Stimulated activated CD8-positive, alpha-beta memory T cell treated with anti-CD3 and anti-CD28 coated beads, Interleukin-4, amount 100 ng/mL, for 1 hour (primary cell): ENCODE measurements around the gene PIGBOS1.
"Not testable (repeated sequence)": the region's sequence is repeated elsewhere in the genome, so short reads cannot be mapped to it uniquely, and the experiment has no call there.

Experiments used
- DNase-seq, 2 donors: peaks; one replicate each; pipeline ENCODE4 v3.0.0-alpha.2; 2020; ENCODE audit warnings: low read depth in 2 of 2, low spot score in 1 of 2

Gene PIGBOS1

GRCh38 chr15:55297315-55297714, 21.6 kb downstream of the PIGBOS1 start:
- DNase-seq: no peak

GRCh38 chr15:55290528-55291057, 28.3 kb downstream of the PIGBOS1 start:
- peak in 1 of 2 donors; percentile 73 for DNase-seq

GRCh38 chr15:55289746-55290527, 29.0 kb downstream of the PIGBOS1 start, which contains the start of gene RAB27A:
TSS of gene RAB27A (minus strand) at chr15:55289813. CDS start at chr15:55234934, 54,879 bp downstream.
- peak in 1 of 2 donors; percentile 65 for DNase-seq

DNA sequence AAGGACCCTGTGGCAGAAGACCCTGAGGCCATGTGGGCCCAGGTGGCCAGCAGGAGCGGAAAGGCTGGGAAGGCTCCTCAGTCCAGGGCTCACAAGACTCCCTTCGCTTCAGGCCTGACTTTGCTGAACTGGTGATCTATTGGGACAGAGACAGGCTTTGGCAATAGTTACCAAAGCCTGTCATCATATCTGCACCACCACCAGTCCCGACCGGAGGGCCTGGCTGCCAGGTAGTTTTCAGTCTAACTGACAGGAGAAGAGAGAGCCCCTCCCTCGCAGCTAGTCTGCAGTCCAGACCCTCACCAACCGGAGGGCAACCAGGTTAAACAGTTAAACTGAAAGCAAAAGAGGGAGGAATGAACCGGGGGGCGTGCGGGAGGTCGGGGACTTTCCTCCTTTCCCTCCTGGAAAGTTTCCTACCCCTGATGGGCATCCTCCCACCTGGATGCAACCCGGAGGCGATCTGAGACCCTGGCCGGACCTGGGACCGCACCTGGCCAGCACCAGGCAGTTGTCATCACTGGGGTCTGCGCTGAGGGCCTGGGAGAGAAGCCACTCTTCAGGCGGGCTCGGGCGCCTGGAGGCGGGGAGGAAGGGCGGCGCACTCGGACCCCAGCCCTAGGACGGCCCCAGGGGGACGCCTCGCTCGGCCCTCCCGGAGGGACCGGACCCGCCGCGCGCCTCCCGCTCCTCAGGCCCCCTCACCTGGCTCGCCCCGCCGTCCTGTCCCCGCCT, 29.7 kb downstream of the PIGBOS1 start:
- no peak for DNase-seq

GRCh38 chr15:55288006-55288717, 30.8 kb downstream of the PIGBOS1 start:
- DNase-seq: no peak

- not testable (repeated sequence) for DNase-seq
Measured at GRCh38 chr15:55286442-55287189, 32.3 kb downstream of the PIGBOS1 start.

DNA sequence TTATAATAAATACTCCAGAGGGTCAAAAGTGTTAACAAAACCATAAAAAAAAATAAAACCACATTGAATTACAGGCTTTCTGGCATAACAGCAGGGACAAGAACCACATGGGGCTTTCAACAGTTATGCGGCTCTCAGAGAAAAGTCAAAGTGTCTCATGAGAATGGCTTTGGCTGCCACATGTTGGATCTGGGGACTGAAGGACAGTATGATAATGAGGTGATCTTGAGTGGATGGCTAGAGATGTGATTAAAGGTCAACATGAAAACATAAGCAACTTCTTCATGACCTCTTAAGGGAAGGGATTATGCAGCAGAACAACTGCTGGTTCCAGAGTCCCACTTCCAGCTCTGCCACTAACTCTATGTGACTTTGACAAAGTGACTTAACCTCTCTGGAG, 34.5 kb downstream of the PIGBOS1 start:
- no peak for DNase-seq

DNA sequence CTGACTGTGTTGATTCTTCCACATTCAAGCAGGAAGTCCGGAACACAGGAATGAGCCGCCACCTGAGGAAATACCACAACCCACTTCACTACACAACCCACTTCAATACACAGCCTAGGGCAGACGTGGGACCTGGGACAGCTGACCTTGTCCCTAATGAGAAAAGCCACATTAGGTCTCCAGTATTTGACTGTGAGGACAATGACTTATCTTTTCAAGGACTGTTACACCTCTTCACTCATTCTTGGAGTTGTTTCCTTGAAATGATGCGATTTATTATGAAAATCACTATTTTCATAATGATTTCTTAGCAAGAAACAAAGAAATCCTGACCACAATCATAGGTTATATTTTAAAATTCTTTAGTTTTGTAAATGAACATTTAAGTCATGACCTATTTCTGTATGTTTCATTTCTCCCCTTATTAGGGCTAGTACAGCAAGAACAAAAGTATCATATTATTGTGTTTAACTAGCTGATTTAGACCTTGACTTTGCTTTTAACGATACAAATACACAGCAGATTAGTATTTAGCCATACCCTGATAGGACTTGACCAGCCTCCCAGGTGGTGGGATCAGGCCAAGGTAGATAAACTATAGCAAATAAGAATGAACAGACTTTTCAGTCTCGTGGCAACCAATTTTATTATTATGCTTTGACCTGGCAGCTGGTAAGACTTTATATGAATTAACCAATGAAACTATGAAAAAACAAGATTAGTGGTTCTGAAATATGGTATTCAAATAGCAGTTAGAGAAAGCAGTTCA, 35.4 kb downstream of the PIGBOS1 start:
- no peak for DNase-seq

DNA sequence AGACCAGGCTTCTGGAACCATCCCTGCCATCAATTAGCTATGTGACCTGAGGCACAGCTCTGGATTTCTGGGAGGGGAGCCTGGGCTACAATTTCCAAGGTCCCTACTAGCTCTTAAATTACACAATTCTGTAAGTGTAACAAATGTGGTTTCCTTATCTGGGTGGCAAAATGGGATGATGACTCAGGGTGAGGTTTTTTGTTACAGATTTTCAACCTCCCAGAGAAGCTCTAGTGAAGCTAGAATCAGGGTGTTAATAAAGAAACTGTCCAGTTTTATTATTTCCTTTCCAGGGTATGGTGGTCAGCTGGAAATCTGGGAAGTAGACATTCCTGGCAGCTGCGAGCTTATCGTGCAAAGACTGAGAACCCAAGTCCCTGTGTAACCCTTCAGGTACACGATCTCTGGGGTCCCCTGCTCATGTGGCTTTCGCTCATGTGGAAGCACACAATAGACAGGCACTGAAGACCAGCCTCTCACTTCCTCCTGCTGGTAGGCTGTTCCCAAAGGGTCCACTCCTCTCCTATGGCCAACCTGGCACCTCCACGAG, 36.6 kb downstream of the PIGBOS1 start:
- no peak for DNase-seq

DNA sequence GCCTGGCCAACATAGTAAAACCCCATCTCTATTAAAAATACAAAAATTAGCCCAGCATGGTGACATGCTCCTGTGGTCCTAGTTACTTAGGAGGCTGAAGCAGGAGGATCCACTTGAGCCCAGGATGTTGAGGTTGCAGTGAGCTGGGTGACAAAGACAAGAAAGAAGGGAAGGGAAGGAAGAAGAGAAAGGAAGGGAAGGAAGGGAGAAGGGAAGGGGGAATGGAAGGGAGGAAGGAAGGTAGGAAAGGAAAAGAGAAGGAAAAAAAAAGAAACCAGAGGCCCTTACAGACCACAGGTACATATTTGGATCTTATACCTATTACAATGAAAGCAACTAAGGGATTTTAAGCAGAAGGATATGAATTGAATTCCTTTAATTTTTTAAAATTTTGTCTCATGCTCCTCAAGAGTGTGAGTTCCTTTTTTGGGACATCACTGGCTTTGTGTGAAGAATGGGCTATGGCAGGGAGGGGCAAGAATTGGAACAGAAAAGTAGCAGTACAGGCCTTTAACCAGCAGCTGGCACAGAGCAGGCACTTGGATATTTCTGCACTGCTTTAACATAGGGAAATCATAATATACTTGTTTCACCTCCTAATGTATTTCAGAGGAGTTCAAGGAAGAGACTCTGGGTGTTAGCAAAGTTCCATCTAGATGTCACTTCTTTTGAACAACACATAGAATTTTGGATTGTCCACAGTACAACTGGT, 37.2 kb downstream of the PIGBOS1 start:
- DNase-seq: no peak

DNA sequence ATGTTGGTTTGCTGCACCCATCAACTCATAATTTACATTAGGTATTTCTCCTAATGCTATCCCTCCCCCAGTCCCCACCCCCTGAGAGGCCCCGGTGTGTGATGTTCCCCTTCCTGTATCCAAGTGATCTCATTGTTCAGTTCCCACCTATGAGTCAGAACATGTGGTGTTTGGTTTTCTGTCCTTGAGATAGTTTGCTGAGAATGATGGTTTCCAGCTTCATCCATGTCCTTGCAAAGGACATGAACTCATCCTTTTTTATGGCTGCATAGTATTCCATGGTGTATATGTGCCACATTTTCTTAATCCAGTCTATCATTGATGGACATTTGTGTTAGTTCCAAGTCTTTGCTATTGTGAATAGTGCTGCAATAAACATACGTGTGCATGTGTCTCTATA, 38.3 kb downstream of the PIGBOS1 start:
- DNase-seq: not testable (repeated sequence)

DNA sequence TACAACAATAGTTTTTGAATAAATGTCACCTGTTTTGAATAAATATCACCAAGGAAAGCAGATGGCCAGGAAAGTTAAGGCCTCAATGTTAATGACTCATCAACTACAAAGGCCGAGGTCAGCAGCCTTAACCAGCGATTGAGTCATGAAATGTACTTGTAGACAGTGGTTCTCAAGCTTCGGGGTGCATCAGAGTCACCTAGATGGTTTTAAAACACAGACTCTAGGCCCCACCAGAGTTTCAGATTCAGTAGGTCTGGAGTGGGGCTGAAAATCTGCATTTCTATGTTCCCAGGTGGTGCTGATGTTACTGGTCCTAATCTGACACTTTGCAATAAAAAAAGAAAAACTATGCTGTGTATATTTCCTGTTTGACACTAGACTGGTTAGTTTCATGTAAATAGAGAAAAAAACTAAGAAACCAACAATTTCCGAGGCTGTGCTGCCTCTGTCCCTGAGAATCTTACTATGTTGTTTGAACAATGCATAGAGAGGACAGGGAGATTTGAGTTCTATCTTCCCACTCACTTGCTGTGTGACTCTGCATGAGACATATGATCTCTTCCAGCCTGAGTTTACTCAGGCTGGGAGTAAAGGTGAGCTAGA, 39.1 kb downstream of the PIGBOS1 start:
- peak in 1 of 2 donors; percentile 39 for DNase-seq

DNA sequence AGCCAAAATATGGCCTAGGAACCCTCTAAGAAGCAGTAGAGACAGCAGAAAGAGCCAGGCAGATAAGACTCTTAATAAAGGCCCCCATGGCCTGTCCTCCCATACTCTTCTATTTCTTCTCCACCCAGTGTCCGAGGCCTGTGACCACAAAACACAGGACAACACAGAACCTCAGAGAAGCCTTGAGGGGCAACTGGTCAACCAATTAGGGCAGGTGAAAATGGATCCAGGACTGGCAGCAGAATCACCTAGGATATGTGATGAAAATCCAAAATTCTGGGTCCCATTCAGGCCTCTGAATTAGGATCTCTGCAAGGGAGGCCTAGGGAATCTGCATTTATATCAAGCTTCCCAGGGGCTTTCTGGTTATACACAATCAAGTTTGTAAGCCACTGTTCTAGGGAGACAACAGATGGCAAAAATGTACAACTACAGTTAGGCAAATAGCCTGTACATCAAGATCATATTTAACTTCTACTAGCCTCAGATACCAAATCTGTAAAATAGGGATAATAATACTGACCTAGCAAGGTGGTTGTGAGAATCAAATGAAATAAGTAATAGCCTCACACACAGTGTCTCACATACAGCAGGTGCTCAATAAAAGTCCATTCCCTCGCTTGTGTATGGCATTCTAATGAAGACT, 39.7 kb downstream of the PIGBOS1 start:
- DNase-seq: no peak

DNA sequence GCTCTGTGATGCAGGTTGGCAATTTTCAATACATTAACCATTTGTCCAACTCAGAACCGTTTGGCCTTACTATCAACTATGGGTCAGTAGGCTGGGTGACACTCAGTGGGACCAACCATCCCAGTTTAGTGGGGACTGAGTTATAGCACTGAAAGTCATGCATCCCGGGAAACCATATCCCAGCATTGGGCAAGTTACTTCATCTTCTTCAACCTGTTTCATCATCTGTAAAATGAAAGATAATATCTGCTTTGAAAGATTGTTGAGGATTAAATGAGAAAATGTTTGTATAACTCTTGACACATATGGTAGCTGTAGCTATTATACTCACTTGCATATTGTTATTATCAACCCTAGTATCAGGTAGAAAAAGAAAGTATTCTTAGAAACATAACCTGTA, 41.2 kb downstream of the PIGBOS1 start:
- DNase-seq: no peak

- DNase-seq: no peak
Measured at GRCh38 chr15:55277116-55277564, 41.8 kb downstream of the PIGBOS1 start.

GRCh38 chr15:55276324-55276723, 42.6 kb downstream of the PIGBOS1 start:
- DNase-seq: no peak

DNA sequence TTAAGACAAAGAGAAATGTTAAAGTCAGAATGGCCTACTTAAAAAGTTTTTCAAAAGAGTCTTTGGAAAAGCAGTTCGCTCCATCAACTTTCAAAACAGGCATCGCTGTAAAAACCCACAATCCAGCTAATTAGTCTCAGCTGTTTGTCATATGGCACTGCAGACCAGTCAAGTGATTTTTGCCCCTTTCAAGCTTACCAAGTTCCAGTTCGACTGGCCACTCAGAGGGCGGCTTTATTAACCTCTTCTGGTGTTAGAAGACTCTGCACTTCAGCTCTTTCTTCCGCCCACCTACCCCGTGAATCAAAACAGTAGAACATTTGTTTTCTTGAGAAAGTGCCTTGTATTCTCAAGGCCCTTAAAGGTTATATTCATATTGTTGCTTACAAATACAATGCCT, 48.6 kb downstream of the PIGBOS1 start:
- DNase-seq: no peak

- DNase-seq: no peak
Measured at GRCh38 chr15:55268176-55268695, 50.7 kb downstream of the PIGBOS1 start.
